ENCODE measurements around the gene DDX6.
"Not testable (repeated sequence)": the region's sequence is repeated elsewhere in the genome, so short reads cannot be mapped to it uniquely, and the experiment has no call there.

The DDX6 gene

GRCh38 chr11:118834427-118835028 lies 43.6 kb upstream of the DDX6 start:
- H4K20me1 ChIP-seq (ENCODE audit: insufficient read depth, low read length) = no peaks in the 10 kb centered on the region
- H2AFZ ChIP-seq (ENCODE audit: low read length) = no peak overlapping the region
- TF ChIP-seq EZH2phosphoT487 (IDR thresholded peaks at IDR 0.05; ENCODE audit: low read length) (no peak), EZH2 (optimal IDR thresholded peaks at IDR 0.05; ENCODE audit: low read depth, low read length) (no peak)
- TF ChIP-seq, protein P1, sequence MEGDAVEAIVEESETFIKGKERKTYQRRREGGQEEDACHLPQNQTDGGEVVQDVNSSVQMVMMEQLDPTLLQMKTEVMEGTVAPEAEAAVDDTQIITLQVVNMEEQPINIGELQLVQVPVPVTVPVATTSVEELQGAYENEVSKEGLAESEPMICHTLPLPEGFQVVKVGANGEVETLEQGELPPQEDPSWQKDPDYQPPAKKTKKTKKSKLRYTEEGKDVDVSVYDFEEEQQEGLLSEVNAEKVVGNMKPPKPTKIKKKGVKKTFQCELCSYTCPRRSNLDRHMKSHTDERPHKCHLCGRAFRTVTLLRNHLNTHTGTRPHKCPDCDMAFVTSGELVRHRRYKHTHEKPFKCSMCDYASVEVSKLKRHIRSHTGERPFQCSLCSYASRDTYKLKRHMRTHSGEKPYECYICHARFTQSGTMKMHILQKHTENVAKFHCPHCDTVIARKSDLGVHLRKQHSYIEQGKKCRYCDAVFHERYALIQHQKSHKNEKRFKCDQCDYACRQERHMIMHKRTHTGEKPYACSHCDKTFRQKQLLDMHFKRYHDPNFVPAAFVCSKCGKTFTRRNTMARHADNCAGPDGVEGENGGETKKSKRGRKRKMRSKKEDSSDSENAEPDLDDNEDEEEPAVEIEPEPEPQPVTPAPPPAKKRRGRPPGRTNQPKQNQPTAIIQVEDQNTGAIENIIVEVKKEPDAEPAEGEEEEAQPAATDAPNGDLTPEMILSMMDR (IDR thresholded peaks at IDR 0.05; ENCODE audit: low read length) = no peak
- no peak overlapping the region for H3K9ac ChIP-seq (ENCODE audit: low read length)
- H3K4me3 ChIP-seq (ENCODE audit: low read length) = no peak overlapping the region
- no peaks in the 10 kb centered on the region for H3K27me3 ChIP-seq (replicated peaks; ENCODE audit: insufficient read depth, low read length)
- H3K4me2 ChIP-seq (ENCODE audit: low read depth, low read length) = peak overlapping the region; percentile 30; the same call in 1 of the 2 replicates
- H3F3A ChIP-seq (ENCODE audit: insufficient read depth, low read length) = peaks cover 19% of the 10 kb centered on the region
- no peaks in the 10 kb centered on the region for H3K9me2 ChIP-seq (replicated peaks; ENCODE audit: insufficient read depth, low read length)
- DNase-seq = peak; percentile 48
- H3K36me3 ChIP-seq (replicated peaks; ENCODE audit: insufficient read depth, low read length) = no peaks in the 10 kb centered on the region
- no peaks in the 10 kb centered on the region for H3K9me3 ChIP-seq (replicated peaks; ENCODE audit: insufficient read depth, low read length)
- no peaks in the 10 kb centered on the region for H3K79me2 ChIP-seq (ENCODE audit: low read length)
- peaks cover 16% of the 10 kb centered on the region for H3K4me1 ChIP-seq (ENCODE audit: low read length)
- H3K27ac ChIP-seq (ENCODE audit: low read length) = no peak overlapping the region

DNA sequence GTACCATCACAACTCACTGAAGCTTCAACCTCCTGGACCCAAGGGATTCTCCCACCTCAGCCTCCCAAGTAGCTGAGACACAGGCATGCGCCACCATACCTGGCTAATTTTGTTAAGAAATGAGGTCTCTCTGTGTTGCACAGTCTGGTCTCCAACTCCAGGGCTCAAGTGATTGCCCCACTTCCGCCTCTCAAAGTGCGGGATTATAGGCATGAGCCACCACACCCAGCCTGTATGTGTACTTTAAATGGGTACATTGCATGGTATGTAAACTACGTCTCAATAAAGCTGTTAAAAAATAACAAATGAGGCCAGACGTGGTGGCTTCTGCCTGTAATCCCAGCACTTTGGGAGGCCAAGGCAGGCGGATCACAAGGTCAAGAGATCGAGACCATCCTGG lies 36.2 kb upstream of the DDX6 start:
- TF ChIP-seq, protein P1 (IDR thresholded peaks at IDR 0.05; ENCODE audit: low read length) = no peak
- TF ChIP-seq EZH2phosphoT487 (IDR thresholded peaks at IDR 0.05; ENCODE audit: low read length) = no peak
- no peak for TF ChIP-seq EZH2 (optimal IDR thresholded peaks at IDR 0.05; ENCODE audit: low read depth, low read length)
- Histone ChIP-seq H3K79me2 (ENCODE audit: low read length) (no peaks in the 10 kb centered on the region), H3K4me3 (ENCODE audit: low read length) (no peak overlapping the region), H3F3A (ENCODE audit: insufficient read depth, low read length) (peaks cover 6% of the 10 kb centered on the region; the same call in 1 of the 2 replicates), H4K20me1 (ENCODE audit: insufficient read depth, low read length) (no peaks in the 10 kb centered on the region), H3K27ac (ENCODE audit: low read length) (no peak overlapping the region), H3K9me3 (replicated peaks; ENCODE audit: insufficient read depth, low read length) (no peaks in the 10 kb centered on the region), H2AFZ (ENCODE audit: low read length) (no peak overlapping the region), H3K27me3 (replicated peaks; ENCODE audit: insufficient read depth, low read length) (no peaks in the 10 kb centered on the region), H3K9me2 (replicated peaks; ENCODE audit: insufficient read depth, low read length) (no peaks in the 10 kb centered on the region), H3K4me2 (ENCODE audit: low read depth, low read length) (no peak overlapping the region), H3K9ac (ENCODE audit: low read length) (no peak overlapping the region), H3K36me3 (replicated peaks; ENCODE audit: insufficient read depth, low read length) (no peaks in the 10 kb centered on the region), H3K4me1 (ENCODE audit: low read length) (peaks cover under 1% of the 10 kb centered on the region; the same call in 1 of the 2 replicates)
- no peak for DNase-seq

DNA sequence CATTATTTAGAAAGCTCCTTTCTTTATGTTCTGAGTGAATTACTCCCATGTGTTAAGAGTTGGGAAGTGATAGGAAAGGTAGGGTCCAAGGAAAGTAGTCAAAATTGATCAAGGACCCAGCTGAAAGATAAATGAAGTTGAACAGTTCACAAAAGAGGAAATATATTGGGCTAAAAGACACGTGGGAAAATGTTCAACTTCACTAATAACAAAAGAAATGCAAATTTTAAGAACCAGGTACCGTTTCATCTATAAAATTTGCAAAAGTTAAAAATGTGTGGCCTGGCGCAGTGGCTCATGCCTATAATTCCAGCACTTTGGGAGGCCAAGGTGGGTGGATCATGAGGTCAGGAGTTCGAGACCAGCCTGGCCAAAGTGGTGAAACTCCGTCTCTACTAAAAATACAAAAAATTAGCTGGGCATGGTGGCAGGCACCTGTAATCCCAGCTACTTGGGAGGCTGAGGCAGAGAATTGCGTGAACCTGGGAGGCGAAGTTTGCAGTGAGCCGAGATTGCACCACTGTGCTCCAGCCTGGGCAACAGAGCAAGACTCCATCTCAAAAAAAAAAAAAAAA lies 32.1 kb upstream of the DDX6 start:
- not testable (repeated sequence) for H3K4me2 ChIP-seq (ENCODE audit: low read depth, low read length); H3K27me3 ChIP-seq (replicated peaks; ENCODE audit: insufficient read depth, low read length); H3K36me3 ChIP-seq (replicated peaks; ENCODE audit: insufficient read depth, low read length); H3K9me2 ChIP-seq (replicated peaks; ENCODE audit: insufficient read depth, low read length); H4K20me1 ChIP-seq (ENCODE audit: insufficient read depth, low read length); H2AFZ ChIP-seq (ENCODE audit: low read length); H3K27ac ChIP-seq (ENCODE audit: low read length); H3K9ac ChIP-seq (ENCODE audit: low read length); DNase-seq; H3K9me3 ChIP-seq (replicated peaks; ENCODE audit: insufficient read depth, low read length); H3K4me3 ChIP-seq (ENCODE audit: low read length); H3K79me2 ChIP-seq (ENCODE audit: low read length)
- H3F3A ChIP-seq (ENCODE audit: insufficient read depth, low read length) = peaks cover 43% of the 10 kb centered on the region
- H3K4me1 ChIP-seq (ENCODE audit: low read length) = peaks cover 32% of the 10 kb centered on the region

Data from MM.1S (cell line).